Measurements from ENCODE around the gene SAFB. TPM values are rescaled to one million over a fixed set of nuclear protein-coding genes. Genes with fewer than 3 reads are reported as not detected.

The SAFB gene
- total RNA-seq, 1 experiment from 2014 or later: 135 TPM

GRCh38 chr19:5679289-5680083, 56.6 kb downstream of the SAFB start:
- Mint-ChIP-seq H3K9me3 (ENCODE audit: unreplicated experiment) (no peaks in the 10 kb centered on the region), H3K36me3 (ENCODE audit: insufficient read depth, unreplicated experiment) (no peaks in the 10 kb centered on the region), H3K27me3 (ENCODE audit: insufficient read depth, unreplicated experiment) (no peaks in the 10 kb centered on the region), H3K27ac (ENCODE audit: low read depth, unreplicated experiment) (peak overlapping the region; percentile 98), H3K4me3 (ENCODE audit: unreplicated experiment) (peak overlapping the region; percentile 76), H3K4me1 (ENCODE audit: insufficient read depth, unreplicated experiment) (peaks cover 36% of the 10 kb centered on the region)
- no TSS peak for BruUV-seq (replicated peaks)
- DNase-seq (ENCODE audit: unreplicated experiment): no peak
- intact Hi-C loops (cut with micrococcal nuclease): loop anchor here (1.0 kb wide), 1 partner anchor 11 kb away; the partner anchor contains the start of gene RPL36
- POLR2A ChIA-PET: interaction anchor here (0.6 to 2.1 kb wide), 8 partner anchors 9 to 1277 kb away, joined by 3 to 23 read pairs (median 4); partner anchors contain the start of genes CATSPERD, CHAF1A, LONP1 and RPL36
- CTCF ChIA-PET: interaction anchor here (0.7 kb wide), 1 partner anchor 25 kb away, joined by 7 read pairs; no protein-coding TSS in a partner anchor
- no peak for TF ChIP-seq CTCF (IDR thresholded peaks at IDR 0.05; ENCODE audit: unreplicated experiment)

- Mint-ChIP-seq H3K36me3 (ENCODE audit: insufficient read depth, unreplicated experiment) (no peaks in the 10 kb centered on the region), H3K4me3 (ENCODE audit: unreplicated experiment) (peak overlapping the region; percentile 76), H3K9me3 (ENCODE audit: unreplicated experiment) (no peaks in the 10 kb centered on the region), H3K4me1 (ENCODE audit: insufficient read depth, unreplicated experiment) (peaks cover 31% of the 10 kb centered on the region), H3K27me3 (ENCODE audit: insufficient read depth, unreplicated experiment) (no peaks in the 10 kb centered on the region), H3K27ac (ENCODE audit: low read depth, unreplicated experiment) (peak overlapping the region; percentile 98)
- TF ChIP-seq CTCF (IDR thresholded peaks at IDR 0.05; ENCODE audit: unreplicated experiment): no peak
- DNase-seq (ENCODE audit: unreplicated experiment): peak; percentile 36
- intact Hi-C loops (cut with micrococcal nuclease): loop anchor here (1.0 kb wide), 1 partner anchor 10 kb away; the partner anchor contains the start of gene RPL36
- ChIA-PET POLR2A (interaction anchor here (0.6 to 2.1 kb wide), 6 partner anchors 9 to 205 kb away, joined by 3 to 23 read pairs (median 4); partner anchors contain the start of genes RPL36, SAFB and SAFB2), CTCF (no interaction called here)
- TSS peak; percentile 61 for BruUV-seq (replicated peaks)
Measured at GRCh38 chr19:5680084-5680436, 57.2 kb downstream of the SAFB start.

GRCh38 chr19:5680437-5681368, 57.8 kb downstream of the SAFB start, which contains the start of the genes HSD11B1L and MICOS13:
Gene HSD11B1L, plus strand, starts transcription at chr19:5681027. Its CDS starts 3,806 bp downstream, at chr19:5684833.
Gene MICOS13, minus strand, starts transcription at chr19:5680516. Its CDS starts 30 bp downstream, at chr19:5680486.
- TF ChIP-seq CTCF (IDR thresholded peaks at IDR 0.05; ENCODE audit: unreplicated experiment): no peak
- peak; percentile 99 for DNase-seq (ENCODE audit: unreplicated experiment)
- Mint-ChIP-seq H3K4me3 (ENCODE audit: unreplicated experiment) (peak within 1 kb of the TSS; percentile 76), H3K27me3 (ENCODE audit: insufficient read depth, unreplicated experiment) (no peaks in the 10 kb centered on the region), H3K9me3 (ENCODE audit: unreplicated experiment) (no peaks in the 10 kb centered on the region), H3K27ac (ENCODE audit: low read depth, unreplicated experiment) (peak within 1 kb of the TSS; percentile 98), H3K36me3 (ENCODE audit: insufficient read depth, unreplicated experiment) (no peaks in the 10 kb centered on the region), H3K4me1 (ENCODE audit: insufficient read depth, unreplicated experiment) (peaks cover 31% of the 10 kb centered on the region)
- intact Hi-C loops (cut with micrococcal nuclease): loop anchor here (1.0 kb wide), 1 partner anchor 10 kb away; the partner anchor contains the start of gene RPL36
- CTCF ChIA-PET: no interaction called here
- POLR2A ChIA-PET: interaction anchor here (1.1 to 2.1 kb wide), 4 partner anchors 9 to 56 kb away, joined by 5 to 23 read pairs (median 6); partner anchors contain the start of gene RPL36
- BruUV-seq (replicated peaks): no TSS peak

Measured in MCF 10A (cell line).